CD14-positive monocyte (primary cell): ENCODE data around the gene MKKS. TPM values are rescaled to one million over a fixed set of nuclear protein-coding genes. Genes with fewer than 3 reads are reported as not detected.

Experiments
- DNase-seq, 3 donors: peaks; one replicate each; pipeline ENCODE4 v3.0.0-alpha.2; 2011 to 2022
- H2AFZ ChIP-seq: 2 replicates; pipeline ENCODE4 v1.6.0; 2012; ENCODE audit warnings: mild to moderate bottlenecking, low read depth, low read length, inconsistent platforms; ENCODE audit not compliant: insufficient read depth, poor library complexity, severe bottlenecking
- H3K27ac ChIP-seq, 2 donors: 1 replicate in 1 of 2; 2 replicates in 1 of 2; pipeline ENCODE4 v1.5.1; 2012 to 2013; ENCODE audit warnings: low read length in 2 of 2, control low read depth in 1 of 2, inconsistent platforms in 1 of 2, low read depth in 1 of 2, mild to moderate bottlenecking in 1 of 2
- H3K27me3 ChIP-seq, 2 donors: one replicate each; pipeline versions ENCODE4 v1.6.0 to v1.6.1; 2011 to 2013; ENCODE audit warnings: low read length in 2 of 2; ENCODE audit not compliant: control insufficient read depth in 2 of 2, insufficient read depth in 2 of 2
- H3K36me3 ChIP-seq, 2 donors: replicated peaks in 1 of 2; 1 replicate in 1 of 2; 2 replicates in 1 of 2; pipeline versions ENCODE4 v1.5.1 to v1.6.1; 2012 to 2013; ENCODE audit warnings: low read length in 2 of 2, control low read depth in 1 of 2, inconsistent platforms in 1 of 2, mild to moderate bottlenecking in 1 of 2; ENCODE audit not compliant: insufficient read depth in 2 of 2, control insufficient read depth in 1 of 2
- H3K4me1 ChIP-seq, 2 donors: 1 replicate in 1 of 2; 2 replicates in 1 of 2; pipeline versions ENCODE4 v1.5.1 to v1.6.1; 2012 to 2013; ENCODE audit warnings: low read length in 2 of 2, control low read depth in 1 of 2, inconsistent platforms in 1 of 2, mild to moderate bottlenecking in 1 of 2, moderate library complexity in 1 of 2; ENCODE audit not compliant: insufficient read depth in 2 of 2, control insufficient read depth in 1 of 2
- H3K4me2 ChIP-seq: replicated peaks from 2 replicates; pipeline ENCODE3; 2012; ENCODE audit warnings: low read length, moderate library complexity, mild to moderate bottlenecking; ENCODE audit not compliant: poor library complexity, severe bottlenecking; ENCODE audit errors: extremely low read depth
- H3K4me3 ChIP-seq, 3 experiments: fragments of 200-600 bp in 1 of 3; sonication (generic) in 1 of 3; replicated peaks in 1 of 3; 1 replicate in 2 of 3; 2 replicates in 1 of 3; pipeline ENCODE4 v1.5.1; 2011 to 2013; ENCODE audit warnings: low read length in 3 of 3, mild to moderate bottlenecking in 3 of 3, control low read depth in 2 of 3, low read depth in 2 of 3, inconsistent platforms in 1 of 3, moderate library complexity in 1 of 3
- H3K79me2 ChIP-seq: 2 replicates; pipeline ENCODE4 v1.6.0; 2012; ENCODE audit warnings: mild to moderate bottlenecking, control low read depth, inconsistent platforms, low read length, moderate library complexity; ENCODE audit not compliant: insufficient read depth
- H3K9ac ChIP-seq: 2 replicates; pipeline ENCODE4 v1.6.0; 2017; ENCODE audit warnings: low read length, mild to moderate bottlenecking; ENCODE audit not compliant: insufficient read depth, poor library complexity, severe bottlenecking
- H3K9me3 ChIP-seq, 2 donors: replicated peaks in 1 of 2; 1 replicate in 1 of 2; 2 replicates in 1 of 2; pipeline versions ENCODE4 v1.5.1 to v1.6.1; 2012 to 2013; ENCODE audit warnings: low read length in 2 of 2, control low read depth in 1 of 2; ENCODE audit not compliant: control insufficient read depth in 1 of 2, insufficient read depth in 1 of 2
- H4K20me1 ChIP-seq: 2 replicates; pipeline ENCODE4 v1.6.0; 2012; ENCODE audit warnings: mild to moderate bottlenecking, low read length, control low read depth, moderate library complexity; ENCODE audit not compliant: insufficient read depth
- H3K27ac Mint-ChIP-seq, 7 donors: one replicate each; pipeline ENCODE4 v1.8.0; 2020; ENCODE audit warnings: mild to moderate bottlenecking in 7 of 7, mixed read lengths in 7 of 7, moderate library complexity in 6 of 7, inconsistent platforms in 2 of 7
- H3K27me3 Mint-ChIP-seq, 3 donors: one replicate each; pipeline ENCODE4 v1.8.0; 2021 to 2022; ENCODE audit warnings: low read depth in 3 of 3, mild to moderate bottlenecking in 3 of 3, mixed read lengths in 3 of 3, moderate library complexity in 3 of 3, inconsistent platforms in 1 of 3
- H3K36me3 Mint-ChIP-seq, 2 donors: one replicate each; pipeline ENCODE4 v1.8.0; 2020; ENCODE audit warnings: mixed read lengths in 2 of 2, inconsistent platforms in 1 of 2, mild to moderate bottlenecking in 1 of 2
- H3K4me1 Mint-ChIP-seq: one replicate; pipeline ENCODE4 v1.8.0; 2020; ENCODE audit warnings: mild to moderate bottlenecking, mixed read lengths
- H3K4me3 Mint-ChIP-seq, 2 donors: one replicate each; pipeline ENCODE4 v1.8.0; 2020; ENCODE audit warnings: mild to moderate bottlenecking in 2 of 2, mixed read lengths in 2 of 2, moderate library complexity in 1 of 2
- H3K9me3 Mint-ChIP-seq, 7 donors: one replicate each; pipeline ENCODE4 v1.8.0; 2020 to 2022; ENCODE audit warnings: mixed read lengths in 7 of 7, mild to moderate bottlenecking in 6 of 7, moderate library complexity in 6 of 7, inconsistent platforms in 2 of 7
- WGBS: methylation state at CpG from one replicate; pipeline ENCODE4 v1.1.5; 2013; ENCODE audit warnings: missing lambda C conversion rate; ENCODE audit not compliant: insufficient coverage; 5-methylcytosine and 5-hydroxymethylcytosine counted together
- intact Hi-C, 2 donors: fragments of 100-400 bp; cut with micrococcal nuclease; formaldehyde crosslinking; loops; one replicate each; pipeline versions ENCODE4 v1.15.0 to v1.15.1; 2023
- polyA plus RNA-seq, 3 donors: library from polyadenylated mRNA; depleted of rRNA in 1 of 3; unstranded in 2 of 3; stranded (reverse) in 1 of 3; fragments of 300-500 nt in 2 of 3; fragments of >200 nt in 1 of 3; fragmentation: Illumina TruSeq in 2 of 3; gene quantifications; 1 replicate in 2 of 3; 2 replicates in 1 of 3; pipeline ENCODE4 v1.2.3, GENCODE V29; 2012 to 2021
- TF ChIP-seq, protein P1 (sequence below): fragments of 200-600 bp; IDR thresholded peaks from one replicate; pipeline ENCODE4 v1.8.0; 2022; ENCODE audit warnings: antibody characterized with exemption, mild to moderate bottlenecking

The MKKS gene
- polyA plus RNA-seq, 3 donors, result 4.8 to 34.6 (median 31.8) TPM

GRCh38 chr20:10483691-10484090 lies 49.7 kb upstream of the MKKS start:
- H3K79me2 ChIP-seq, result peaks cover 17% of the 10 kb centered on the region
- DNase-seq, result no peak
- Mint-ChIP-seq H3K36me3 (peaks cover 0 to 5% of the 10 kb centered on the region in 2 donors), H3K27ac (no peak overlapping the region), H3K4me1 (peaks cover 25% of the 10 kb centered on the region), H3K4me3 (no peak overlapping the region), H3K9me3 (no peaks in the 10 kb centered on the region), H3K27me3 (no peaks in the 10 kb centered on the region)
- H3K4me2 ChIP-seq, result no peak overlapping the region
- WGBS, result no CpG with 5 or more reads among the region's 2 CpGs
- no peak overlapping the region for H3K27ac ChIP-seq
- TF ChIP-seq, protein P1, sequence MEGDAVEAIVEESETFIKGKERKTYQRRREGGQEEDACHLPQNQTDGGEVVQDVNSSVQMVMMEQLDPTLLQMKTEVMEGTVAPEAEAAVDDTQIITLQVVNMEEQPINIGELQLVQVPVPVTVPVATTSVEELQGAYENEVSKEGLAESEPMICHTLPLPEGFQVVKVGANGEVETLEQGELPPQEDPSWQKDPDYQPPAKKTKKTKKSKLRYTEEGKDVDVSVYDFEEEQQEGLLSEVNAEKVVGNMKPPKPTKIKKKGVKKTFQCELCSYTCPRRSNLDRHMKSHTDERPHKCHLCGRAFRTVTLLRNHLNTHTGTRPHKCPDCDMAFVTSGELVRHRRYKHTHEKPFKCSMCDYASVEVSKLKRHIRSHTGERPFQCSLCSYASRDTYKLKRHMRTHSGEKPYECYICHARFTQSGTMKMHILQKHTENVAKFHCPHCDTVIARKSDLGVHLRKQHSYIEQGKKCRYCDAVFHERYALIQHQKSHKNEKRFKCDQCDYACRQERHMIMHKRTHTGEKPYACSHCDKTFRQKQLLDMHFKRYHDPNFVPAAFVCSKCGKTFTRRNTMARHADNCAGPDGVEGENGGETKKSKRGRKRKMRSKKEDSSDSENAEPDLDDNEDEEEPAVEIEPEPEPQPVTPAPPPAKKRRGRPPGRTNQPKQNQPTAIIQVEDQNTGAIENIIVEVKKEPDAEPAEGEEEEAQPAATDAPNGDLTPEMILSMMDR, result no peak
- H3K36me3 ChIP-seq, result no peaks in the 10 kb centered on the region
- no peak overlapping the region for H3K9ac ChIP-seq
- intact Hi-C loops, result loop anchor here in 1 of 2 donors (10.0 kb wide), 1 partner anchor 191 kb away; the partner anchor contains the start of gene JAG1
- no peaks in the 10 kb centered on the region for H3K27me3 ChIP-seq
- H3K4me3 ChIP-seq, result no peak overlapping the region
- H3K9me3 ChIP-seq, result no peaks in the 10 kb centered on the region
- H4K20me1 ChIP-seq, result no peaks in the 10 kb centered on the region
- no peak overlapping the region for H2AFZ ChIP-seq
- peaks cover 15 to 17% of the 10 kb centered on the region in 2 donors for H3K4me1 ChIP-seq

DNA sequence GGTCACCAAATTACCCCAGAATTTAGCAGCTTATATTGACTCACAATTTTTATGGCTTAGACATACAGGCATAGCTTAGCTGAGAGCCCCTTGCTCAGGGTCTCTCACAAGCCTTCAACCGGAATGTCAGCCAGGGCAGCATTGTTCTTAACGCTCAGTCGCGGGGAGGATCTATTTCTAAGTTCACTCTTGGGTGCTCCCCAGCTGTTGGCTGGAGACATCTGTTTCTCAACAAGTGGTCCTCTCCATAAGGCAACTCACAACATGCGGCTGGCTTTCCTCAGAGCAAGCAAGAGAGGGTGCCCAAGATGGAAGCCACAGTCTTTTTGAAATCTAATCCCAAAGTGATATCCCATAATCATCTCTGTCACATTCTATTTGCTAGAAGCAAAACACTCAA lies 47.7 kb upstream of the MKKS start:
- peaks cover 8% of the 10 kb centered on the region for H3K4me1 Mint-ChIP-seq
- Histone ChIP-seq H3K4me2 (no peak overlapping the region), H3K4me1 (peaks cover 0 to 1% of the 10 kb centered on the region in 2 donors), H3K9ac (no peak overlapping the region), H3K36me3 (no peaks in the 10 kb centered on the region), H3K27me3 (no peaks in the 10 kb centered on the region), H2AFZ (no peak overlapping the region), H4K20me1 (no peaks in the 10 kb centered on the region), H3K4me3 (no peak overlapping the region), H3K9me3 (no peaks in the 10 kb centered on the region), H3K79me2 (peaks cover 22% of the 10 kb centered on the region), H3K27ac (no peak overlapping the region)
- H3K27ac Mint-ChIP-seq, result no peak overlapping the region
- WGBS, result 83% methylated on average over 4 of the region's 5 CpGs
- peaks cover 0 to 1% of the 10 kb centered on the region in 2 donors for H3K36me3 Mint-ChIP-seq
- no peaks in the 10 kb centered on the region for H3K9me3 Mint-ChIP-seq
- no peak overlapping the region for H3K4me3 Mint-ChIP-seq
- no peak for DNase-seq
- intact Hi-C loops, result loop anchor here in 1 of 2 donors (10.0 kb wide), 1 partner anchor 193 kb away; the partner anchor contains the start of gene JAG1
- no peaks in the 10 kb centered on the region for H3K27me3 Mint-ChIP-seq
- TF ChIP-seq, protein P1, result no peak
